ENCODE measurements around the gene PACS2.

- no peak for TF ChIP-seq CTCF (IDR thresholded peaks at IDR 0.05)
- TF ChIP-seq REST (IDR thresholded peaks at IDR 0.05; ENCODE audit: insufficient read depth in 1 of 2, low read depth in 2 of 2, low read length in 1 of 2), result no peak
- no peak for TF ChIP-seq POLR2AphosphoS5 (IDR thresholded peaks at IDR 0.05; ENCODE audit: low read depth, low read length)
- no peak for TF ChIP-seq TCF7L2 (IDR thresholded peaks at IDR 0.05; ENCODE audit: low read depth, low read length)
Observed at GRCh38 chr14:105385698-105386365, 71.3 kb downstream of the PACS2 start.
